DOHH2 (cell line): Measurements from ENCODE around the gene GLI3.

Experiments
- CTCF ChIP-seq: fragments of 200-600 bp; sonication (generic); IDR thresholded peaks from one replicate; pipeline ENCODE4 v1.5.1; 2014; ENCODE audit warnings: antibody characterized with exemption, mild to moderate bottlenecking, low read depth, low read length; ENCODE audit not compliant: poor library complexity, severe bottlenecking
- EZH2phosphoT487 ChIP-seq: fragments of 200-600 bp; sonication (generic); IDR thresholded peaks from 2 replicates; pipeline ENCODE4 v1.6.1; 2017; ENCODE audit warnings: borderline replicate concordance, mild to moderate bottlenecking, antibody characterized with exemption, low read length, moderate library complexity, mixed read lengths

- TF ChIP-seq CTCF (no peak), EZH2phosphoT487 (no peak)
Observed at GRCh38 chr7:42207420-42207819, 29.6 kb downstream of the GLI3 start.
